Stimulated activated CD8-positive, alpha-beta memory T cell treated with anti-CD3 and anti-CD28 coated beads, Interleukin-12 subunit alpha, Interleukin-12 subunit beta, amount 100 ng/mL, for 1 hour (primary cell): ENCODE results near the gene EFCAB6.

Experiments used
- DNase-seq: peaks from one replicate; pipeline ENCODE4 v3.0.0-alpha.2; 2020; ENCODE audit warnings: low read depth

EFCAB6 gene

DNA sequence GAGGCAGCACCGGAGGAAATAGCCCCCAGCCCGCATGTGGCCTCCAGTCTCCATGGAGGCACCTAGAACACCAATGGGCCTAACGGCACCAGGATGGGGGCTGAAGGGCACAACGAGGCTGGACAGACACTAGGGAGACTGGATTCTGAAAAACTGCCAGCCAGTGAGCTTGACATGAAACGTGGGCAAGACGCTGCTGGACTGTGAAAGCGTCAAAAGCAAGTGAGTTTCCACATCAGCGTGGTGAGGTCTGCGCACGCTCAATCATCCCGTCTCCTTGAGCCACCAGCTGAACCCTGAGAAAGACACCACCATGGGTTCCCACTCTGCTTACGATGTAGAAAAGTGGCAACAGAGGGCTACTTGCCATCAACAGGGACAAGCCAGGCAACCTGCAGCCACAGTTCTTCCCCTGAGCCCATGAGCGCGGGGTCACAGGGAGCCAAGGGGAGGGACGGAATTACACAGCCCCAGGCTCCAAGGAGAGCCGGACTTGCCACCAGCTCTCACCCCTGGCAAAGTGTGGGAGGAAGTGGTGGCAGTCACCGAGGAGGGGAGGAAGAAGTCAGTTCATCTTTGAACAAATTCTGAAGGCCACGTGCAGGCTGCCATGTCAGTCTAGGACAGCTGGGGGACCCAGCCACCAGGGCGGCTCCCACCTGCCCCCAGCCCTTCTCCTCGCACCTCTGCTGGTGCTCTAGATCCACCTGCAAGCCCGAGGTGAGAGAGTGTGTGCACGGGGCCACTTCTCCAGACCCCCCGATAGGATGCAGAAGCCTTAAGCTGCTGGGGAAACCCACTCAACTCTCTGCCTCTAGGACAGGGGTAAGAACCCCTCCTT lies 269.2 kb downstream of the EFCAB6 start:
- no peak for DNase-seq

DNA sequence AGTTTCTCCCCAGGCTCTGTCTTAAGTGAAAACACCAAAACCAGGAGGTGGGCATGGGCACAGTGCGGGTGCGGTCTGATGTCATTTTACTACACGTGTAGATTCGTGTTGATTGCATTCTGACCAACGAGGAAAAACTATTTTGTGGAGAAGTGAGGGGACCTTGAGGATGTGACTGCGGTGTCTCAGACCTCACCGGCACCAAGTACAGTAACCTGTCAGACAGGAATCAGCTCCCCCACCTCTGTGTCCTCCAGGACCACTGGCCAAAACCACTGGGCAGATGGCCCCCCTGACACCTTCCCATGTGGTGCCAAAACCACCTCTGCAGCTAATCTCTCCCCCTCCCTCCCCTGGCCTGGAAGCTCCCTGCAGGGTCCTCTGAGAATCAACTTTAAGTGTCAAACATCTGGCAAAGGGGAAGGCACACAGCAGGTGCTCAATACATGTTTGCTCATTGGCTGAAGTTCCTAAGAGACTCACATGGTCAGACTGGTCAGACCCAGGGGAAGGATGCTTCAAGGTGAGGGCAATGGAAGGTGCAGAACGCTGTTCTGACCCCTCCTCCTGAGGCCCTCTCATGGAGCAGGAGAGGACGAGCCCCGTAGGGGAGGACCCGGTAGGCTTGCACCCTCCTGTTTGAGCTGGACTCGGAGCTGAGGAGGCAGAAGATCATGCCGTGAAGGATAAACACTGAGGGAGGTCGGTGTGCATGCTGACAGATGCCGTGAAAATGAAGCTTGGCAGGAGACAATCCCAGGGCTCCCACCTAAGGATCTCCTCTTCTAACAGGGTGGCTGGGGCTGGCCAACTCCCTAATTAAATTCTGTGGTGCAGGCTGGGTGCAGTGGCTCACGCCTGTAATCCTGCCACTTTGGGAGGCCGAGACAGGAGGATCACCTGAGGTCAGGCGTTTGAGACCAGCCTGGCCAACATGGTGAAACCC lies 270.4 kb downstream of the EFCAB6 start:
- no peak for DNase-seq

DNA sequence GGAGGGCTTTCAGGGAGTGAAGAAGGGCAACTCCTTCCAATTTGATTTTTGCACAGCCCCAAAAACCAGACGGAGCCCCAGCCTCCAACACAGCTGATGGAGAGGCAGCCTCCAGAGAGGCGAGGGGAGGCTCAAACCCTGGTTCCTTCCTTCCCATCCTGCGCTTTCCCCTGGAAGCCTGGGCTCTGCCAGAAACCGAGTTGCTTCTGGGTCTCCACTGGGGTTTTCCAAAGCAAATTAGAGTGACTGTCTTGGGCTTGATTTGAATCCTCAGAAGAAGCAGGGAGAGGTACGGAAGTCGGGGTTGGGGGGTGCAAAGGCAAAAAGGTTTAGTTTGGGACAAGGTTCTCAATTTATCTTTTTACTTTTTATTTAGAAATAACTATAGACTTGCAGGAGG lies 271.1 kb downstream of the EFCAB6 start:
- DNase-seq: no peak

DNA sequence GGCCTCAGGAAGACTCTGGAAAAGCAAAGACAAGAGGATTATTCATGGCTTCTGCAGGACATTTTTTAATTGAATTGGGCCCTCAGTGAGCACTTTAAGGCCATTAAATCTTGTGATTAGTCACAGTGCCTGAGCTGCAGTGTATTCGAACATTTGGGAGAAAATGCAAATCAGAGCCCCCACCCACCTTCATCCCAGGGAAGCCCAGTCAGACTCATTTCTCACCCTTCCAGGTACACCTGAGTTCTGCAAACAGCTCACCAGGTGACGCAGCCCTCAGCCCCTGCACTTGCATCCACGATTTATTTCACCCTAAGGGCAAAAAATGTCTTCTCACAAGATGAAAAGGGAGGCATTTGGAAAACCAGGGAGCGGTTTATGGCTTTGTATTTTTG lies 271.6 kb downstream of the EFCAB6 start:
- DNase-seq: no peak

DNA sequence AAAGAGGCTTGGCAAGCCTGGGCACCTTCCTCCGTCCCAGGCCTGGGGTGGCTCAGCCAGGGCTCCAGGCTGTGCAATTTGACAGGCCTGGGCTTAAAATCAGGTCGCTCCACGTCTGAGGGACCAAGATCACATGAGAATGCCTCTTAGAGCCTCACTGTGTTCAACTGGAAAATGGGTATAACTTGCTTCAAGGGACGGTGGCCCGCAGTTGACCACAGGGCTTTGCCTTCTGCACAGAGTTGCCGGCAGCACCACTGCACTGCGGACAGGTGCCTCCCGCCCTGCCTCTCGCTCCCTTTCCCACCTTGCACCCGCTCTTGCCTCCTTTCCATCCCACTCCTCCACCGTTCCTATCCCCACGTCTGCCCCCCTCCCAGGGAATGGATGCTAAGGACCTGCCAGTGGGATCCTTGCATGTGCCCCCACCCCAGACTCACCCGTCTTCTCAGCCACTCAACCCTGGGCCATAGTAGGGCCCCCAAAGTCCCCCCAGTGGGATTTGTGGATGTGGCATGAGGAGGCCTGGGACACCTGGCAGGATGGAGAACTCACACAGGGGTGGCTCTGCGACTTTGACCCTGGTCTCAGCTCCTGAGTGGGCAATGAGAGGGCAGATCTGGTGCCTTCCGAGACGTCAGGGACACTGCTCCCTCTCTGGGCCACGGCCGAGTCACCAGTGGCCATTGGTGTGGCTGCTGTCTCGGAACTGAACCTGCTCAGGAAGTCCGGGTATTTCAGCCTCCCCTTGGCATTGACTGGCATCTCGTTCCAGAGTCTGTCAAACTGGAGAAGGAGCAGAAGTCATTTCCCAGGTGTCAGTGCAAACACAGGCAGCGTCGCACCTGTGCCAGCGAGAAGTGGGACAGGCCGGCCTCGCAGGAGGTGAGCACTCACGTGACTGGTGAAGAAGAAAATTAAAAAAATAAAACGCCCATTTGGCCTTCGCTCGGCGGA lies 272.3 kb downstream of the EFCAB6 start:
- DNase-seq: no peak

DNA sequence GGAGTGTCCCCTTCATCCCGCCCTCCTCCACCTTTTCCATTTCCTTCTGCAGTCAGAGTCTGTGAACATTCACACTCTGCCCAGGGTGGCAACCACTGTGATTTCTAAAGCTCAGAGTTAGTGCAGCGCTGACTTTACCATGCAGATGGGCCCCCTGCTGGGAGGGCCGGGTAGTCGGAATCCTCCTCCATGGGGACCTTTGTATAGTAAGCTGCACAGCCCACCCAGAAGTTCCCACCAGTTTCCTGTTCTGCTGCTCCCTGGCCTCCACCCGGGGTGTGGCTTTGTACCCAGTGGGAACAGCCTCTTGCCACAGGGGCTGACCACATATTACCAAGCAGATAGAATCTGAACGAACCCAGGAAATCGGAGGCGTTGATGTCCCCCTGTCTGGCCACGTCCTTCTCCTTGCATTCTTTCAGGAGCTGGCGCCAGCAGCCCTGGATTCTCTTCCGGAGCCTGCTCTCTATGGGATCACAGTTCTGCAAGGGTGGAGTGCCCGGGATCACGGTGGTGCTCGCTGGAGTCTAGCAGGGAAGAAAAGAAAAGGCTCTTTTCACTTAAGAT lies 275.0 kb downstream of the EFCAB6 start:
- DNase-seq: no peak

DNA sequence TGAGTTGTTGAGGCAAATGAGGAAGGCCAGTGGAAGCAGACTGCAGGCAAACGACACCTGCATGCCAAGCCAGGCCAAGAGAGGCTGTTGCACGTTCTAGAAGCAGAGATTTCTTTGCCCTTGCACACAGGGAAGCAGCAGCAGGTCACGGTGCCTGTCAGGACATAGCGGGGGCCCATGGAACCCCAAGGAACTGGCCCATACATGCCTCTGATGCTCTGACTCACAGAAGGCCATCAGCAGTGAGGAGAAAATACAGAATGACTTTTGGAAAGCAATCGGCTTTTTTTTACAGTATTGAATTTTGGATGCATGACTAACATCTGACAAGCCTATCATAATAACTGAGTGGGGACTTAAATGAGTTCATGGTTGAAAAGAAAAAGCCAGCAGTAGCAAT lies 276.4 kb downstream of the EFCAB6 start:
- no peak for DNase-seq

DNA sequence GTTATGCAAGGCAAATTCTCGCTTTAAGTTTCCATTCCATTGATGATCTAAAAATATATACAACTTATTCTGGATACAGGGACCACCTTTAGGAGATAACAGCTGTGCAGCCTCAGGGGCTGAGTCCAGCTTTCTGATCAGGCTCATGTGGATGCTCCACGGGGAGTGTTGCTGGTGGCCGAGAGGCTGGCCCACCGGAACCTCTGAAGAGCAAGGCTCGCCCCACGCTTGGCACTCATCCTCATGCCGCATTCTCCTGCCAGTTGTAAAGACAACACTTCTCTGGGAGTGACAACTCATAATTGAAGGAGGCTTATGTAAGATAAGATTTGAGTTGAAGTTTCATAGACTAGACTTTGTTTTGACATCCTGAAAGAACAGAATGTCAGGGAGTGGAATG lies 276.8 kb downstream of the EFCAB6 start:
- no peak for DNase-seq

DNA sequence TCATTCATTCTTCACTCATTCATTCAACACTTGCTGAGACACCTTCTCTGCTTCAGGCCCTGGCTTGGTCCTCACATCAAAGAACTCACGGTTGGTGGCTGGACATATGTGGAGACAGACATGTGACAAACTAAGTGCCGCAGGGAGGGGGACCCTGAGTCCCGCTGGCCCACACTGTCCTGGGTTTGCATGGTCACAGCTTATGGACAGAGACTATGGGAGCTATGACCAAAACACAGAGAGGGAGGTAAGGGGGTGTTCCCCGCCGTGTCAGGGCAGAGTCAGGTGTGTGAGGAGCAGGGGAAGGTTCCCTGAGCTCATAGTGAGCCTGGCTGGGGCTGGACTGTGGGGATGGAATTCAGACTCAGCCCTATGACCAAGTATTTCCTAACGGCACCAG lies 277.2 kb downstream of the EFCAB6 start:
- no peak for DNase-seq

DNA sequence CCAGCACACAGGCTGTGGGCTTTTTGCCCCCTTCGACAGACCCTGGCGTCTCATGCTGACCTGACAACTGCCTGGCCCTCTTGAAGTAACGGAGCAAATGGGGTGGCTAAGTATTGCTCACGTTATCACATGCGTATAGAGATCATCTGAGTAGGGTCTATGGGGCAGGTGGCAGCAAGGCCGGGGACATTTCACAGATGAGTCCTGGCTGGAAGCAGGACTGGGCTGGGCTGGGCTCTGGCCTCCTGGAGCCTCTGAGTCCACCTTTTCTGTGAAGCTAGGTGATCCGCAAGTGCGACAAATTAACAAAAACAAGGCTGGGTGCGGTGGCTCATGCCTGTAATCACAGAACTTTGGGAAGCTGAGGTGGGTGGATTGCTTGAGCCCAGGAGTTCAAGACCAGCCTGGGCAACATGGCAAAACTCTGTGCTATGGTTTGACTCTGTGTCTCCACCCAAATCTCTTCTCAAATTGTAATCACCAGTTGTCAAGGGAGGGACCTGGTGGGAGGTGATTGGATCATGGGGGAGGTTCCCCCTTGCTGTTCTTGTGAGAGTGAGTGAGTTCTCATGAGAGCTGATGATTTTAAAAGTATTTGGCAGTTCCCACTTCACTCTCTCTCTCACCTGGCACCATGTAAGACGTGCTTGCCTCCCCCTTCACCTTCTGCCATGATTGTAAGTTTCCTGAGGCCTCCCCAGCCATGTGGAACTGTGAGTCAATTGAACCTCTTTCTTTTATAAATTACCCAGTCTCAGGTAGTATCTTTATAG lies 278.3 kb downstream of the EFCAB6 start:
- no peak for DNase-seq

DNA sequence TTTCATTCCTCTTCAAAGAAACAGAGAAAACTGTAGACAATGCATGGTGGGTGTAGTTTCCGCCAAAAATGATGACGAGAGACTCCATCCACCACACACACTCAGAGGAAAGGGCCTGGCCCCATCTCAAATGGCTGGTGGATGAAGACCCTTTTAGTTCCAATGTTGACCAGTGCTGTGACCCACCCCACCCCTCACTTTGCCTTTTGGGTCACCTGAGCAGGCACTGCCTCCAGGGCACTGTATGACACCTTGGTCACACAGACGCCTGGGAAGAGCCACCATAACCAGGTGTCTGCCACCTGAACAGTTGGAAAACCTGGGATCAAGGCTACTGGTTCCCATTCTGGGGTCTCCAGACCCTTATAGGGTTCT lies 279.0 kb downstream of the EFCAB6 start:
- DNase-seq: no peak

DNA sequence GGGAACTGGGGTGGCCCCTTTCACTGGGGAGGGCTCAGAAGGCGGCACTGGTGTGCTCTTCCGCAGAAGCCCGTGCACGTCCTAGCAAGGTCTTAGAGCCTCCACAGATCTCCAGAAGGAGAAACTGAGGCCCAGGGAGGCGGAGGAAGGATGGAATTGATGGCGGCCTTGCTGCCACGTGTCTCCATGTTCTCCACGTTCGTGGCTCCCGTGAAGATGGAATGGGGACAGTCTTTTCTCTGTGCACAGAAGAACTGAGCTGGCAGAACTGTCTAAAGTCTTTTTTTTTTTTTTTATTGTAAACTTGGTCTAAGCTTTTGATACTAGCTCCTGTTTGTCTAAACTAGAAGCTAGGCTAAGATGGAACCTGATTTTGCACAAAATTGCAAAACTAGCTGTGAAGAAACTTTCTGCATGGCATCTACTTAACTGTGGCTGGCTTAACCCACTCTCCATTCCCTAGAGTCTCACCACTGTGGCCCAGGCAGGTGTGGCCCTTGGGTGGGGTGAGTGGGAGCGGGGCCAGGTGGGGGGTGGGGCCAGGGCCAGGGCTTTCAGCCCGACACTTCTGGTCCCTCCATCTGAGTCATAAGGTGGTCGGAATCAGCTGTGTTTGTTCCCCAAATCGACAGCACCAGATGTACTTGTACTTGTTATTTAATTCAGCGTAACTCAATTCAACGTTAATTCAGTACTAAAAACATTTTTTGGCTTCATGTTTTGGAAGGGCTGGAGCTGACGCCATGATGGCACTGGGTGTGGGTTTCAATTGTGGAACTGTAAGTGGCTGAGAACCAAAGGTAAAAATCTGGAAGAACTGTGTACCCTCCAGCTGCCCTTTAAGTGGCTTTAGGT lies 279.6 kb downstream of the EFCAB6 start:
- DNase-seq: no peak

DNA sequence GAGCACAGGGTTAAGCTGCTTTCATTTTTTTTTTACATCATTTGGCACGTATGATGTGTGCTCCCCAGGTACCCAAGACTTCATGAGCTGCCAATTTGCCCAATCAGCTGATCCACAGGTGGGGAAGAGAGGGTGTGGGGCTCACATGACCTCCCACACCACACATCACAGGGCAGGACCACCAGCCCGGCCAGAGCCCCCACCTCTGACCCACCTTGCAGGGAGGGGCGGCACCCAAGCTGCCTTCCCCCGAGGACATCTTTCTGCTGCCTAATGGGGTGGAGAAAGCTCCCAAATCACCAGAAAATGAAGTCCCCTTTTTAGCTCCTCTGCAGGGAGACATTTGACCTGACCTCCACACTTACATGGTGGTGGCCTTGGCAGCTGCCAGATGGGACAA lies 280.5 kb downstream of the EFCAB6 start:
- DNase-seq: no peak

DNA sequence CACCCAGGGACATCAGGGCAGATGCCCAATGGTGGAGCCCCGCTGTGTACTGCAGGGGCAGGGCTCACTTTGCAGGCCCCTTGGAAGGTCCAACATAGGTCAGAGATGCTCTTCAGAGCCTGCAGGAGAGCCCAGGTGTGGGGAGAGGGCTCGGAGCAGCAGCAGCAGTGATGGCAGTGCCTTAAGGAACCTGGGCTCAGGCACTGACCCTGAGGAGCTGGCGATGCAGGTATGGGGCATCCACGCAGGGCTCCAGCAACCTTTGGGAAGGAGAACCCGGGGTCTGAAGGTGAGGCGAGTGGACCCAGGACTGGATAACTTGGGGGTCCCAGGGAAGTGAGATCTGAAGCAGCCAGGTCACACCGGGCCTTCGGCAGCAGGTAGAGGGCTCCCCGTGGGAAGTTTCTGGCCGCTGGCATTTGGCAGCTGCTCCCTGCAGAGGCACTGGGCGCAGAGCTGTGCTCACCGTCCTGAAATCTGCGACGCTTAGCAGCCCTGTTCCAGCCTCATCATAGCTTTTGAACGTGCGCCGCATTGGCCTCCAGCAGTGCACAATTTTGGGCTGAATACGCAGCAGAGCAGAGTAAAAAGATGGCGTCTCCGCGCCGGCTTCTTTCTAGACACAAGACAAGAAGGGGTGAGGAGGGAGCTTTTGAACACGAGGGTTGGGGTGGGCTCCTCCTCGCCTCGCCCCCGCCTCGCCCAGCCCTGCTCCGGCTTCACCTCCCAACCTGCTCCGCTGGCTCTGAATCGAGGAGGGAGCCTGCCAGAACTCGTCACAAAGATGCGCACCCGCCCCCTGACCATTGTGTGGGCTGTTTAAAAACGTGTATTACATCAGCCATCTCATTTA lies 281.5 kb downstream of the EFCAB6 start:
- no peak for DNase-seq

DNA sequence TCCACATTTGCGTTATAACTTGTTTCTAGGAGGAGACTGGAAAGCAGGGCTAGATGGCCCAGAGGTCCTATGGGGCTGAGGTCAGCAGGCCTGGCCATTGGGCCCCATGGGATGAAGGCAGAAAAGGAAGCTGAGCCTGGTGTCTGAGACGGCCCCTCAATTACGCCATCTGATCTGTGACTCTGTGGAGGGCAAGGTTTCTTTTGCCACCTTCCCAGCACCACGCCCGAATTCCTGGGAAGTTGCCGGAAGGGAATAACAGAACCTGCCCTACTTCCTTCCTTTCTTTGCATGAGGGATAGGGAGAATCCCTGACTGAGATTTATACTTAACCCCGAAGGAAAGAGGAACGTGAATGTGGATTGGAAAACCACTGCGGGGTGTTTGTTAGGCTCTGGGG lies 282.2 kb downstream of the EFCAB6 start:
- no peak for DNase-seq

DNA sequence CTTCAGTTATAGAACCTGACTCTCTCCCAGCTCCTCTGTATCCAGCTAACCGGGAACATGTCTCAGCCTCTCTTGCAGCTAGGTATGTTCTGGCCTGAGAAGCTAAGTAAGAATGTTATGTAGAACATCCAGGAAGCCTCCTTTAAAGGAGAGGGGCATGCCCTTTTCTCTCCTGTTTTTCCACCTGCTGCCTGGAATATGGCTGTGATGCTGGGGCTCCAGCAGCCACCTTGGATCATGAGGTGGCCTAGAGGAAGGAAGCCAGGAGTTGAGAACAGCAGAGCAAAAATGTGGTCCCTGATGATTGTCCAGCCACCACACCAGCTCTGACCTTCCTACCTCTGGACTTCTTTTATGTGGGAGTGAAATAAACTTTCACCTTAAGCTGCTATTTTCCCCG lies 282.6 kb downstream of the EFCAB6 start:
- no peak for DNase-seq

DNA sequence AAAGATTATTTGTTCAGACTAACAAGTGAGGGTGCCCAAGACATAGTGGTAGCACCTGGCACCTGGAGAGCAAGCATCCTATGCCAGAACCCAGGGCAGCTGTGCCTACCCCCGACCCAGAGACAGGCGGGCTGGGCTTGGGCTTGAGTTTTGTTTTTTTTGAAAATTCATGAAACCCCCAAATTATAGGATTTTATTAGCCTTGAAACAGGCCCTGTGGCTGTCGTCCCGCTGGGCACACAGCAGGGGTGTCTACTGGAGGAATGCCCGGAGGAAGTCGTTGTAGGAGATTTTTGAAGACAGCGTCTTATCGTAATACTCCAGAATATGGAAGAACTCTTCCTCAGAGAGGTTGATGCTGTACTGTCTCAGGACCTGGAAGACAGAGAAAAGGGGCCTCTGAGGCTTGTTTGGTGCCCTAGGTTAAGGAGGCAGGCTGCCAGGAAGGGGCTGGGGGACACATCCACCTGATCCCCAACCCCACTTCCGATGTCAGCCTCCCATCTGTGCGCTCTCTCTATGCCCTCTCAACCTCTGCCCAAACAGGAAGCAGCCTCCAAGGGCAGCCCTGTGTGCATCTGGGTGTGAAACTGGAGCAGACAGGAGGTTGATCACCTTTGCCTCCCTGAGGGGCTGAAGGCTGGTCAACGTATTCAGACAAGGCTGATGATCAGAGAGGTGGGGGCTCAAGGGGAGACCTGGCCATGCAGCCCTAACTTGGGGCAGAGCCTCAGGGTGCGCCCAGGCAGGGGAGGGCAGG lies 283.3 kb downstream of the EFCAB6 start:
- DNase-seq: no peak

DNA sequence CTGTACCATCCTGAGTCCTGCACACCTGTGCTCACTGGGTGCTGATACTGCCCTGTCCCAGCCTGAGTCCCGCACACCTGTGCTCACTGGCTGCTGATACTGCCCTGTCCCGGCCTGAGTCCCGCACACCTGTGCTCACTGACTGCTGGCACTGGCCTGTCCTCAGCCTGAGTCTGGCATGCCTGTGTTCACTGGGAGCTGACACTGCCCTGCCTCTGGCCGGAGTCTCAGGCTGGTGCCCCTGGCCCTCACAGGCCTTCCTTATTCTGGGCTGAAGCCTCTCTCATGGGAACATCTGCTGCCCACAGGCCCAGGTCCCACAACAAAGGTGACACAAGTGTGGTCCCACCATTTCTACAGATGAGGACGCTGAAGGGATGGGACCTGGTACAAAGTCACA lies 285.2 kb downstream of the EFCAB6 start:
- DNase-seq: no peak
